Right atrium auricular region (tissue), 2 donors: ENCODE data around the gene NR2F1-AS1. TPM values are rescaled to one million over a fixed set of nuclear protein-coding genes. Genes with fewer than 3 reads are reported as not detected.

ENCODE experiments used
- DNase-seq: peaks from one replicate; pipeline ENCODE4 v3.0.0-alpha.2; 2019; ENCODE audit warnings: low spot score
- H3K27ac ChIP-seq, 2 donors: fragments of 200-600 bp; sonication (generic); 1 replicate in 1 of 2; 2 replicates in 1 of 2; pipeline ENCODE4 v1.5.1; 2016 to 2019
- H3K27me3 ChIP-seq, 2 donors: fragments of 200-600 bp; sonication (generic); one replicate each; pipeline versions ENCODE4 v1.5.1 to v1.6.0; 2017 to 2019
- H3K36me3 ChIP-seq: fragments of 200-600 bp; sonication (generic); one replicate; pipeline ENCODE4 v1.5.1; 2016
- H3K4me1 ChIP-seq, 2 donors: fragments of 200-600 bp; sonication (generic); one replicate each; pipeline versions ENCODE4 v1.5.1 to v1.6.0; 2017 to 2019
- H3K4me3 ChIP-seq, 2 donors: fragments of 200-600 bp; sonication (generic); 1 replicate in 1 of 2; 2 replicates in 1 of 2; pipeline ENCODE4 v1.5.1; 2017 to 2019; ENCODE audit warnings: mild to moderate bottlenecking in 1 of 2, moderate library complexity in 1 of 2
- H3K9me3 ChIP-seq, 2 donors: fragments of 200-600 bp; sonication (generic); one replicate each; pipeline ENCODE4 v1.5.1; 2019
- CTCF ChIP-seq, 2 donors: fragments of 200-600 bp; sonication (generic); IDR thresholded peaks; one replicate each; pipeline ENCODE4 v1.5.1; 2019; ENCODE audit warnings: antibody characterized with exemption in 2 of 2
- total RNA-seq, 2 donors: library from RNA; depleted of rRNA; stranded (reverse); fragments of >200 nt; gene quantifications; one replicate each; pipeline ENCODE4 v1.1.0, GENCODE V29; 2016

Gene NR2F1-AS1
- total RNA-seq, 2 donors from 2014 or later = 7.1 to 11.0 TPM

DNA sequence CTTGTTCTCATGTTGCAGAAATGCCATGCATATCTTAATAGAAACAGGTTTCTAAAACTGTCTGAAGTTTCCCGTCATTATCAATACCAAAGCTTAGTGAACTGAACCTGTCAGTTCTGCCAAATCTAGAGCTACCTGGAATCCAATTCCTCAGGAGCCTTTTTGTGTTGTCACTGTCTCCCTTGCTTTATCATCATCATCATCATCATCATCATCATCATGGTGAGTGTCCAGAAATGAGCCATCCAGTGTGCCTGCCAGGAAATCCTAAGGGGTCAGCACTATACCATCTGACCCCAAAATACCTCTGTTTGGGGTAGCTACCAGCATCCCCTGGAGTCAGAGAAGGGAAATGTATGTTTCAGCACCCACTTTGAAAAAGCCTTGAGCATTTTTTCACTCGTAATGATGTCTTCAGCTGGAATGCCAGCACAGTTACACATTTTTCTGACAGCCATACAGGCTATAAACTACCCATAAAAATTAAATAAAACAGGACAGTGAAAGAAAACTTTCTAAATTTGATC, 150.3 kb downstream of the NR2F1-AS1 start:
- DNase-seq = no peak
- Histone ChIP-seq H3K27ac (no peak overlapping the region), H3K9me3 (no peaks in the 10 kb centered on the region), H3K4me3 (no peak overlapping the region), H3K4me1 (no peaks in the 10 kb centered on the region), H3K36me3 (no peaks in the 10 kb centered on the region), H3K27me3 (no peaks in the 10 kb centered on the region)
- TF ChIP-seq CTCF (IDR thresholded peaks at IDR 0.05) = no peak

DNA sequence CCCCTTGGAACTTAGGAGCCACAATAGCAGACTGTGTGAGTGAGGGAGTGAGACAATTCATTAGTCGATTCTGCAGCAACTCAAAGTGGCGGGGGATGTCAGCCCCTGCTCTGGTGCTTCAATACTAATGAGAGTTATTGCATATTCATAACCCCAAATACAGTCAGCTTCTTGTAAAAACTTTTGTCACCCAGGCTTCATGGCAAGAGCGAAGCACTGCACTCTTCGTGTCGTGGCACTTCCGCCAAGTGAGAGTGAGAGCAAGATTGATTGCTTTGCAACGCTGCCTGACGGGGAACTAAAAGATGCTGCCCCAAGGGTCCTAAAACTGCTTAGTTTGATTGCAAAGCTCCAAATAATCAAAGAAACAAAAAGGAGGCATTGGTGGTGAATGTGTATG, 150.9 kb downstream of the NR2F1-AS1 start:
- Histone ChIP-seq H3K27me3 (no peaks in the 10 kb centered on the region), H3K27ac (no peak overlapping the region), H3K9me3 (no peaks in the 10 kb centered on the region), H3K4me1 (no peaks in the 10 kb centered on the region), H3K4me3 (no peak overlapping the region), H3K36me3 (no peaks in the 10 kb centered on the region)
- no peak for TF ChIP-seq CTCF (IDR thresholded peaks at IDR 0.05)
- DNase-seq = no peak

- TF ChIP-seq CTCF (IDR thresholded peaks at IDR 0.05) = no peak
- Histone ChIP-seq H3K27ac (no peak overlapping the region), H3K36me3 (no peaks in the 10 kb centered on the region), H3K4me1 (no peaks in the 10 kb centered on the region), H3K27me3 (no peaks in the 10 kb centered on the region), H3K4me3 (no peak overlapping the region), H3K9me3 (no peaks in the 10 kb centered on the region)
- DNase-seq = no peak
Observed at GRCh38 chr5:93428868-93429267, 152.2 kb downstream of the NR2F1-AS1 start.

DNA sequence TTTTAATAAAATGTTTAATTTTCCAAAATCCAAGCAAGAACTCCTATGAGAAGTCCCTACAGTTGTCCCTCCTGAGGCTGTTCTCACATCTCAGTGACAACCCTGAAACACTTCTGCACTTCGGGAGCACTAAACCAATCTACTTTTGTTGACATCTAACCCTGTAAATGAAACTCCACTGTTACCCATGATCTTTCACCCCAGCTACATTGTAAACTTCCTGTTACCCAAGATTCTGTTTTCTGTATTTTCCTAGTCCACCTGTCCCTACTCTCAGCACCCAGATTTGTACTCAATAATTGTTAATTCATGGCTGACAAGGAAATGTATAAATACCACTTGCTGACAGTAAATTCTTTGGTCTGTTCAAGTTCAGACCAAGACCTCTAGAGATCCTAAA, 153.7 kb downstream of the NR2F1-AS1 start:
- no peaks in the 10 kb centered on the region for H3K9me3 ChIP-seq
- no peak for TF ChIP-seq CTCF (IDR thresholded peaks at IDR 0.05)

DNA sequence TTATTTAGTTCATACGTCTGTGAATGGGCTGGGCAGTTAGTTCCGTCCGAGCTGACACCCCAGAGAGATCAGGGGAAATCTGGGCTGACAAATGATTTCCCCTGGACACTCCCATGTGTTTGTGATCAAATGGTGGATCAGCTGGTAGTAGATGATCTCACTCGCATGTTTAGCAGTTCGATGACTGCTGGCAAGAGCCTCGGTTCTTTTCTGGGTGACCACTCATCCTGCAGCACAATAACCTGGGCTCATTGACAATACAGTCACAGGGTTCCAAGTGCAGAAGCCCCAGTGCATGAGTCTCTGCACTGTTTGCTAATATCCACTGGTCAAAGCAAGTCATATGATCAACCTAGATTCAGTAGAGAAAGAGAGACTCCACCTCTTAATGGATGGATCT, 155.9 kb downstream of the NR2F1-AS1 start:
- H3K4me3 ChIP-seq = no peak overlapping the region
- no peaks in the 10 kb centered on the region for H3K4me1 ChIP-seq
- no peak for DNase-seq
- no peak for TF ChIP-seq CTCF (IDR thresholded peaks at IDR 0.05)
- H3K9me3 ChIP-seq = no peaks in the 10 kb centered on the region
- H3K27me3 ChIP-seq = no peaks in the 10 kb centered on the region
- no peaks in the 10 kb centered on the region for H3K36me3 ChIP-seq
- no peak overlapping the region for H3K27ac ChIP-seq

More for the DNA sequence above, 153.7 kb downstream of the NR2F1-AS1 start:
- Histone ChIP-seq H3K4me3 (no peak overlapping the region), H3K27ac (no peak overlapping the region), H3K27me3 (no peaks in the 10 kb centered on the region), H3K36me3 (no peaks in the 10 kb centered on the region), H3K4me1 (no peaks in the 10 kb centered on the region)
- no peak for DNase-seq

DNA sequence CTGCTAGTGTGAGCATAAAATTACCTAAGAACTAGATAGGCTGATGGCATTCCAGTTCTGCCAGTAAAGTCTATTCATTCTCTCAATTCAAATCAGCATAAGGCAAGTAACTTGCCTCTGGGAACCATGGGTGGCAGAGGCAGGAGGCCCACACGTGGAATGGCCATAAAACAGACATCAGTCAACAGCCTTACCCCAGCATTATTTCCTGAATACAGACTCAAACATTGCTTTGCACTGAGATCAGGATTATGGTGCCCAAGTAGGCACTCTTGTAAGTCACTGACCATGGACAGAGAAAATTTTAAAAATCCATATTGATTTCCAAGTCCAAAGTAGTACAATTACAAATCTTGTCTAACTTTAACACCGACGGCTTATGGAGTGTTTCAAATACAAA, 157.7 kb downstream of the NR2F1-AS1 start:
- Histone ChIP-seq H3K9me3 (no peaks in the 10 kb centered on the region), H3K27ac (no peak overlapping the region), H3K4me1 (no peaks in the 10 kb centered on the region), H3K27me3 (no peaks in the 10 kb centered on the region), H3K4me3 (no peak overlapping the region), H3K36me3 (no peaks in the 10 kb centered on the region)
- TF ChIP-seq CTCF (IDR thresholded peaks at IDR 0.05) = no peak
- no peak for DNase-seq
